ENCODE data around the gene FAM193B.

FAM193B gene

GRCh38 chr5:177554474-177555111, at the start of gene FAM193B:
FAM193B (minus strand) TSS chr5:177554563; CDS start chr5:177554458, 105 bp downstream.
- Histone ChIP-seq H3K4me3 (ENCODE audit: low read depth, low read length) (peak within 1 kb of the TSS; percentile 98), H3K27ac (ENCODE audit: low read depth, low read length) (peak within 1 kb of the TSS; percentile 79; the same call in 1 of the 2 replicates), H3K27me3 (ENCODE audit: control insufficient read depth, insufficient read depth, low read length) (no peaks in the 10 kb centered on the region), H3K9me3 (ENCODE audit: control insufficient read depth, insufficient read depth, low read depth, low read length) (no peaks in the 10 kb centered on the region), H3K36me3 (ENCODE audit: control insufficient read depth, insufficient read depth, low read length) (peaks cover 30% of the 10 kb centered on the region), H3K4me1 (ENCODE audit: control insufficient read depth, insufficient read depth, low read length) (peaks cover 18% of the 10 kb centered on the region), H3K9ac (ENCODE audit: low read length) (peak within 1 kb of the TSS; percentile 91)

GRCh38 chr5:177604116-177604521, 49.8 kb upstream of the FAM193B start:
- Histone ChIP-seq H3K4me1 (ENCODE audit: control insufficient read depth, insufficient read depth, low read length) (peaks cover 19% of the 10 kb centered on the region), H3K4me3 (ENCODE audit: low read depth, low read length) (no peak overlapping the region), H3K36me3 (ENCODE audit: control insufficient read depth, insufficient read depth, low read length) (peaks cover 3% of the 10 kb centered on the region; the same call in 1 of the 2 replicates), H3K27ac (ENCODE audit: low read depth, low read length) (no peak overlapping the region), H3K27me3 (ENCODE audit: control insufficient read depth, insufficient read depth, low read length) (peaks cover 9% of the 10 kb centered on the region), H3K9ac (ENCODE audit: low read length) (no peak overlapping the region), H3K9me3 (ENCODE audit: control insufficient read depth, insufficient read depth, low read depth, low read length) (no peaks in the 10 kb centered on the region)

- no peak overlapping the region for H3K4me3 ChIP-seq (ENCODE audit: low read depth, low read length)
- H3K27ac ChIP-seq (ENCODE audit: low read depth, low read length) = no peak overlapping the region
- H3K4me1 ChIP-seq (ENCODE audit: control insufficient read depth, insufficient read depth, low read length) = peaks cover 19% of the 10 kb centered on the region
- no peak overlapping the region for H3K9ac ChIP-seq (ENCODE audit: low read length)
- H3K9me3 ChIP-seq (ENCODE audit: control insufficient read depth, insufficient read depth, low read depth, low read length) = no peaks in the 10 kb centered on the region
- H3K27me3 ChIP-seq (ENCODE audit: control insufficient read depth, insufficient read depth, low read length) = peaks cover 13% of the 10 kb centered on the region
- H3K36me3 ChIP-seq (ENCODE audit: control insufficient read depth, insufficient read depth, low read length) = peaks cover 3% of the 10 kb centered on the region; the same call in 1 of the 2 replicates
Measured at GRCh38 chr5:177603631-177604030, 49.3 kb upstream of the FAM193B start.

GRCh38 chr5:177602458-177602830, 48.1 kb upstream of the FAM193B start:
- H3K4me1 ChIP-seq (ENCODE audit: control insufficient read depth, insufficient read depth, low read length) = peaks cover 9% of the 10 kb centered on the region
- no peaks in the 10 kb centered on the region for H3K9me3 ChIP-seq (ENCODE audit: control insufficient read depth, insufficient read depth, low read depth, low read length)
- H3K27ac ChIP-seq (ENCODE audit: low read depth, low read length) = no peak overlapping the region
- peaks cover 3% of the 10 kb centered on the region; the same call in 1 of the 2 replicates for H3K36me3 ChIP-seq (ENCODE audit: control insufficient read depth, insufficient read depth, low read length)
- H3K9ac ChIP-seq (ENCODE audit: low read length) = no peak overlapping the region
- peaks cover 17% of the 10 kb centered on the region for H3K27me3 ChIP-seq (ENCODE audit: control insufficient read depth, insufficient read depth, low read length)
- H3K4me3 ChIP-seq (ENCODE audit: low read depth, low read length) = no peak overlapping the region

GRCh38 chr5:177601577-177602457, 47.5 kb upstream of the FAM193B start:
- Histone ChIP-seq H3K9me3 (ENCODE audit: control insufficient read depth, insufficient read depth, low read depth, low read length) (no peaks in the 10 kb centered on the region), H3K4me1 (ENCODE audit: control insufficient read depth, insufficient read depth, low read length) (peaks cover 4% of the 10 kb centered on the region), H3K36me3 (ENCODE audit: control insufficient read depth, insufficient read depth, low read length) (peaks cover 5% of the 10 kb centered on the region; the same call in 1 of the 2 replicates), H3K27ac (ENCODE audit: low read depth, low read length) (no peak overlapping the region), H3K4me3 (ENCODE audit: low read depth, low read length) (no peak overlapping the region), H3K9ac (ENCODE audit: low read length) (no peak overlapping the region), H3K27me3 (ENCODE audit: control insufficient read depth, insufficient read depth, low read length) (peaks cover 17% of the 10 kb centered on the region)

GRCh38 chr5:177601126-177601525, 46.8 kb upstream of the FAM193B start:
- Histone ChIP-seq H3K4me3 (ENCODE audit: low read depth, low read length) (peak overlapping the region; percentile 96), H3K27ac (ENCODE audit: low read depth, low read length) (no peak overlapping the region)

GRCh38 chr5:177600508-177601018, 46.2 kb upstream of the FAM193B start:
- Histone ChIP-seq H3K4me3 (ENCODE audit: low read depth, low read length) (peak overlapping the region; percentile 96), H3K27ac (ENCODE audit: low read depth, low read length) (no peak overlapping the region), H3K9ac (ENCODE audit: low read length) (peak overlapping the region; percentile 77), H3K36me3 (ENCODE audit: control insufficient read depth, insufficient read depth, low read length) (peaks cover 14% of the 10 kb centered on the region), H3K27me3 (ENCODE audit: control insufficient read depth, insufficient read depth, low read length) (peaks cover 17% of the 10 kb centered on the region), H3K4me1 (ENCODE audit: control insufficient read depth, insufficient read depth, low read length) (peaks cover 4% of the 10 kb centered on the region), H3K9me3 (ENCODE audit: control insufficient read depth, insufficient read depth, low read depth, low read length) (no peaks in the 10 kb centered on the region)

More at GRCh38 chr5:177601126-177601525, 46.8 kb upstream of the FAM193B start:
- peaks cover 4% of the 10 kb centered on the region for H3K4me1 ChIP-seq (ENCODE audit: control insufficient read depth, insufficient read depth, low read length)
- peak overlapping the region; percentile 77 for H3K9ac ChIP-seq (ENCODE audit: low read length)
- H3K36me3 ChIP-seq (ENCODE audit: control insufficient read depth, insufficient read depth, low read length) = peaks cover 10% of the 10 kb centered on the region
- H3K9me3 ChIP-seq (ENCODE audit: control insufficient read depth, insufficient read depth, low read depth, low read length) = no peaks in the 10 kb centered on the region
- H3K27me3 ChIP-seq (ENCODE audit: control insufficient read depth, insufficient read depth, low read length) = peaks cover 17% of the 10 kb centered on the region

GRCh38 chr5:177599731-177600507, 45.6 kb upstream of the FAM193B start, which contains the start of gene B4GALT7:
B4GALT7 (plus strand) TSS chr5:177600132; CDS start chr5:177600211, 79 bp downstream.
- peaks cover 17% of the 10 kb centered on the region for H3K27me3 ChIP-seq (ENCODE audit: control insufficient read depth, insufficient read depth, low read length)
- no peaks in the 10 kb centered on the region for H3K9me3 ChIP-seq (ENCODE audit: control insufficient read depth, insufficient read depth, low read depth, low read length)
- peak within 1 kb of the TSS; percentile 77 for H3K9ac ChIP-seq (ENCODE audit: low read length)
- H3K4me1 ChIP-seq (ENCODE audit: control insufficient read depth, insufficient read depth, low read length) = peaks cover 4% of the 10 kb centered on the region
- H3K4me3 ChIP-seq (ENCODE audit: low read depth, low read length) = peak within 1 kb of the TSS; percentile 96
- no peak within 1 kb of the TSS for H3K27ac ChIP-seq (ENCODE audit: low read depth, low read length)
- peaks cover 21% of the 10 kb centered on the region for H3K36me3 ChIP-seq (ENCODE audit: control insufficient read depth, insufficient read depth, low read length)

- Histone ChIP-seq H3K9ac (ENCODE audit: low read length) (no peak overlapping the region), H3K27me3 (ENCODE audit: control insufficient read depth, insufficient read depth, low read length) (peaks cover 17% of the 10 kb centered on the region)
Measured at GRCh38 chr5:177598477-177598876, 44.1 kb upstream of the FAM193B start.

GRCh38 chr5:177596775-177597238, 42.4 kb upstream of the FAM193B start:
- H3K4me3 ChIP-seq (ENCODE audit: low read depth, low read length) = no peak overlapping the region
- H3K9me3 ChIP-seq (ENCODE audit: control insufficient read depth, insufficient read depth, low read depth, low read length) = no peaks in the 10 kb centered on the region
- H3K4me1 ChIP-seq (ENCODE audit: control insufficient read depth, insufficient read depth, low read length) = peaks cover 4% of the 10 kb centered on the region
- peaks cover 37% of the 10 kb centered on the region for H3K36me3 ChIP-seq (ENCODE audit: control insufficient read depth, insufficient read depth, low read length)
- no peak overlapping the region for H3K9ac ChIP-seq (ENCODE audit: low read length)
- H3K27ac ChIP-seq (ENCODE audit: low read depth, low read length) = no peak overlapping the region
- H3K27me3 ChIP-seq (ENCODE audit: control insufficient read depth, insufficient read depth, low read length) = peaks cover 17% of the 10 kb centered on the region

More at GRCh38 chr5:177598477-177598876, 44.1 kb upstream of the FAM193B start:
- H3K4me3 ChIP-seq (ENCODE audit: low read depth, low read length) = no peak overlapping the region
- H3K9me3 ChIP-seq (ENCODE audit: control insufficient read depth, insufficient read depth, low read depth, low read length) = no peaks in the 10 kb centered on the region
- peaks cover 35% of the 10 kb centered on the region for H3K36me3 ChIP-seq (ENCODE audit: control insufficient read depth, insufficient read depth, low read length)
- peaks cover 4% of the 10 kb centered on the region for H3K4me1 ChIP-seq (ENCODE audit: control insufficient read depth, insufficient read depth, low read length)
- no peak overlapping the region for H3K27ac ChIP-seq (ENCODE audit: low read depth, low read length)

All from HUES6 (cell line).